Naive B cell (primary cell): ENCODE results near the gene NF2. TPM values are rescaled to one million over a fixed set of nuclear protein-coding genes. Genes with fewer than 3 reads are reported as not detected.

Experiments
- ATAC-seq, 2 donors: fragments of 150-1000 bp; cut with Tn5 transposase; 2 replicates each; pipeline ENCODE4 v1.10.0; 2021; ENCODE audit warnings: low read depth in 2 of 2, mild to moderate bottlenecking in 2 of 2, moderate library complexity in 2 of 2
- DNase-seq: peaks from one replicate; pipeline ENCODE4 v3.0.0; 2022
- H3K27ac Mint-ChIP-seq, 6 donors: one replicate each; pipeline ENCODE4 v1.8.0; 2020 to 2022; ENCODE audit warnings: mild to moderate bottlenecking in 6 of 6, mixed read lengths in 6 of 6, moderate library complexity in 5 of 6, inconsistent platforms in 2 of 6
- H3K27me3 Mint-ChIP-seq, 3 donors: one replicate each; pipeline ENCODE4 v1.8.0; 2021 to 2022; ENCODE audit warnings: mixed read lengths in 3 of 3, mild to moderate bottlenecking in 1 of 3
- H3K36me3 Mint-ChIP-seq, 2 donors: one replicate each; pipeline ENCODE4 v1.8.0; 2020 to 2022; ENCODE audit warnings: mixed read lengths in 2 of 2, inconsistent platforms in 1 of 2, mild to moderate bottlenecking in 1 of 2
- H3K4me1 Mint-ChIP-seq, 3 donors: one replicate each; pipeline ENCODE4 v1.8.0; 2020 to 2022; ENCODE audit warnings: mixed read lengths in 3 of 3, inconsistent platforms in 1 of 3, mild to moderate bottlenecking in 1 of 3, moderate library complexity in 1 of 3
- H3K4me3 Mint-ChIP-seq, 8 donors: one replicate each; pipeline ENCODE4 v1.8.0; 2020 to 2022; ENCODE audit warnings: mild to moderate bottlenecking in 8 of 8, mixed read lengths in 8 of 8, moderate library complexity in 8 of 8, inconsistent platforms in 2 of 8
- H3K9me3 Mint-ChIP-seq, 7 donors: one replicate each; pipeline ENCODE4 v1.8.0; 2020 to 2022; ENCODE audit warnings: mixed read lengths in 7 of 7, mild to moderate bottlenecking in 5 of 7, inconsistent platforms in 2 of 7, moderate library complexity in 1 of 7
- polyA plus RNA-seq, 6 donors: library from polyadenylated mRNA; unstranded; fragments of 300-500 nt; fragmentation: Illumina TruSeq; gene quantifications; one replicate each; pipeline ENCODE4 v1.2.3, GENCODE V29; 2021; ENCODE audit warnings: low read depth in 6 of 6

NF2 gene
- polyA plus RNA-seq, 6 donors from 2014 or later, result 6.5 to 23.7 (median 20.0) TPM

DNA sequence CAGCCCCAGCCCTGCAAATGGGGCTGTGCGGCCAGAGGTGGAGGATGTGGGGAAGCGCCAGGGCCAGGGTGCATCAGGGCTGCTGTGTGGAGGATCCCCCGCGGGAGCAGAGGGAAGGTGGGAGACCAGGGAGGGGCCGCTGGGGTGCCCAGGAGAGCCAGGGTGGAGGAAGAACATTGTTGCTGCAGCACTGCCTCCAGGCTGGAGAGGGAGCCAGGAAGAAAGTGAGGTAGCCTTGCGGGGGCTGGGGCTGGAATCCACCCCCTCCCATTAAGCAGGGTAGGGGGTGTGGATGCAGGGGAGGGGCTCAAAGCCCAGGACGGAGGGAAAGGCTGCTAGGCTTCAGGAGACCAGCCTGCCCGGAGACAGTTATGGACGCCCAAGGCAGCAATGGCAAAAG lies 131.4 kb downstream of the NF2 start:
- Mint-ChIP-seq H3K9me3 (no peaks in the 10 kb centered on the region), H3K4me3 (no peak overlapping the region), H3K27ac (peak overlapping the region in 1 of 6 donors; percentile 67), H3K27me3 (no peaks in the 10 kb centered on the region), H3K4me1 (peaks cover 8 to 15% (median 9%) of the 10 kb centered on the region in 3 donors), H3K36me3 (peaks cover 8 to 10% of the 10 kb centered on the region in 2 donors)
- no peak for ATAC-seq
- DNase-seq, result no peak

DNA sequence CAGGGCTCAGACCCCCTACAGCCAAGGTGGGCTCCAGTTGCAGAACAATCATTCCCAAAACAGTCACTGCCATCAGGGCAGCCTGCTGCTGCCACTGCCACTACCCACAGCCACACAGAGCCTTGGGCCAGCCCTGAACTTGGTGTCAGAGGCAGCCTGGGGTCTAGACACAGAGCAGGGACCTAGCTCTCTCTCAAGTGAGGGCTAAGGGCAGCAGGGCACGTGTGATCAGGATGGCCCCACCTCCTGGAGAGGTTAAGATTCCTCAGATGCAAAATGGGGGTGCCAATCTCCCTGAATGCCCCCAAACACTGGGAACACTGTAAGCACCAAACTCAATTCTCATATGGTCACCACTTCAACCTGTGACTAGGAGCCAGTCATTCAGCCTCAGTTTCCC lies 132.0 kb downstream of the NF2 start:
- no peak overlapping the region for H3K4me3 Mint-ChIP-seq
- ATAC-seq (no peak), DNase-seq (no peak)
- peak overlapping the region in 1 of 6 donors; percentile 56 for H3K27ac Mint-ChIP-seq
- no peaks in the 10 kb centered on the region for H3K9me3 Mint-ChIP-seq
- H3K4me1 Mint-ChIP-seq, result peaks cover 8 to 15% (median 9%) of the 10 kb centered on the region in 3 donors
- no peaks in the 10 kb centered on the region for H3K27me3 Mint-ChIP-seq
- peaks cover 8 to 10% of the 10 kb centered on the region in 2 donors for H3K36me3 Mint-ChIP-seq

DNA sequence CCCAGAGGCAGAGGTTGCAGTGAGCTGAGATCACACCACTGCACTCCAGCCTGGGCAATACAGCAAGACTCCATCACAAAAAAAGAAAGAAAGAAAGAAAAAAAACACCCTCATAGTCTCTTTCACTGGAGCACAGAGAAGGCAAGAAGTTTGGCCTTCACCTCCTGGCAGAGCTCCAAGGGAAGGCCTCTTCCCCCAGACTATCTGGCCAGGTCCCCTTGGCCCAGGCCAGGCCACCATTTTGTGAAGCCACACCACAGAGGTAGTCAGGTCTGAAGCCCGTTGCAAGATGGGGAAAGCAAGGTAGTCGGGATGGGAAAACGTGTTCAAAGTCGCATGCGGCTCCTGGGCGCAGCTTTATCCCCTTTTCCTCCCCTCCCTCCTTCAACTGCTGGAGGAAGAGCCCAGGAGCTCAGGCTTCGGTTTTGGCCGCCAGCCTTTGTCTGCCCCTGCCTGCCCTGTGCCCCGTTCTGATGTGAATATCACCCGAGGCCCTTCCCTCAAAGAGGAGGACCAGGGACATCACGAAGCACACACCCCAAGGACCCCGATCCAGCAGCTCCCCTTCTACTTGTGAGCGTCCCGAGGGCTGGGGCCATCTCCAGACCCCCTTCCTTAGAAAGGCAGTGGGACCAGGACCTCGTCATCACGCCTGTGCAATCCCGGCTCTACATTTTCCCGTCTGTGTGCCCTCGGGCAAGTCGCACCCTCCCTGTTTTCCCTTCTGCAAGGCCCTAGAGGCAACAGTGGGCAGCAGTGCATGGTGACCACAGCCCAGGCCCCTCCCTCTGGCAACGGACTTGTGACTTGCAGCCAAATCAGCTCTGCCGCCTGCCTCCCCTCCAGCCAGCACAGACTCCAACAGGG lies 134.1 kb downstream of the NF2 start:
- DNase-seq, result no peak
- no peak for ATAC-seq
- Mint-ChIP-seq H3K4me3 (no peak overlapping the region), H3K4me1 (peaks cover 8 to 15% (median 9%) of the 10 kb centered on the region in 3 donors), H3K9me3 (no peaks in the 10 kb centered on the region), H3K27me3 (no peaks in the 10 kb centered on the region), H3K36me3 (peaks cover 10 to 21% of the 10 kb centered on the region in 2 donors), H3K27ac (no peak overlapping the region)

DNA sequence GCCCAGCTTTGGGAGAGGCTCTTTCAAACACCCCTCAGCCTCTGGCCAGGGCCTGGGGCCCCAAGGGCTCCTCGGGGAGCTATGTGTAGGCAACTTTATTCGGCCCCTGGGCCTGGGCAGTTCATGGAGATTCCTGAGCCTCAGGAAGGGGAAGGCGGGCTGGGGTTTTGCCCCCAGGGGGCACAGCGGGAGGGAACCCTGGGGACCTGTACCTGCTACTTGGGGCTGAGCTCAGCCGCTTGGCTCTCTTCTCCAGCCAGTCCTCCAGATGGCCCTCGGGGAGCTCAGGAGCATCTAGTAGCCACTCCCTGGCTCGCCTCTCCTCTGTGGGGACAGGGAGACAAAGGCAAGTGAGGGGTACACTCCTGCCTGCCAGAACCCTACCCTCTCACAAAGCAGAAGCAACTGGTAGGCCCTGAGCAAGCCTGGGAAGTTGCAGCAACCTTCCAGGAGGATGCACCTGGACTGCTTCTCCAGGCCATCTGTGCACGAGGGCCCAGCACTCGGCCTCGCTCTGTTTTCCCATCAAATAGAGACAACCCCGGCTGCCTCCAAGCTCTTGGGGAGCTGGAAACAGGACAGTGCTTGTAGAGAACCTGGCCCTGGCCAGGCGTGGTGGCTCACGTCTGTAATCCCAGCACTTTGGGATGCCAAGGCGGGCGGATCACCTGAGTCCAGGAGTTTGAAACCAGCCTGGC lies 134.8 kb downstream of the NF2 start:
- Mint-ChIP-seq H3K4me3 (no peak overlapping the region), H3K36me3 (peaks cover 10 to 21% of the 10 kb centered on the region in 2 donors), H3K9me3 (no peaks in the 10 kb centered on the region), H3K27me3 (no peaks in the 10 kb centered on the region), H3K4me1 (peaks cover 8 to 15% (median 9%) of the 10 kb centered on the region in 3 donors), H3K27ac (no peak overlapping the region)
- ATAC-seq (no peak), DNase-seq (no peak)

DNA sequence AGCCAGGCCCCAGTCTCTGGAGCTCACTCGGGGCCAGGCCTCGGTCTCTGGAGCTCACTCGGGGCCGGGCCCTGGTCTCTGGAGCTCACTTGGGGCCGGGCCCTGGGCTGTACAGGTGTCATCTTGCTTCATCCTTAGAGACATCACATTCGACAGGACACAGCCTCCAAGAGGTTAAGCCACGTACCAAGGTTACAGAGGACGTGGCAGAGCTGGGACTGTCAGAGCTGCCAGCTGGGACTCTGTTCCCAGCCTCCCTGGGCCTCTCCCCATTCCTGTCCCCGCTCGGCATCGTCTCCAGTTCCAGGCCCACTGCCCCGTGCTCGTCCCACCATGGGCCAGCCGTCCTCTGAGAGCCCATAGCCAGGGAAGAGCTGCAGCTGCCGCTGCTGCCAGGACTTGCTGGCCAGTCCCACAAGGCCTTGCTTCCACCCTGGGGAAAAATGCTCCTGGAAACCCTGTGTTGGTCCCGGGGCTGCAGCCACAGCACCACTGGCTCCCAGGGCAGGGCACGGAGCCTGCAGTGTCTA lies 136.0 kb downstream of the NF2 start:
- Mint-ChIP-seq H3K36me3 (peaks cover 10 to 21% of the 10 kb centered on the region in 2 donors), H3K27ac (no peak overlapping the region), H3K9me3 (no peaks in the 10 kb centered on the region), H3K27me3 (no peaks in the 10 kb centered on the region), H3K4me3 (no peak overlapping the region), H3K4me1 (peaks cover 1 to 8% (median 2%) of the 10 kb centered on the region in 3 donors)
- no peak for DNase-seq
- no peak for ATAC-seq

DNA sequence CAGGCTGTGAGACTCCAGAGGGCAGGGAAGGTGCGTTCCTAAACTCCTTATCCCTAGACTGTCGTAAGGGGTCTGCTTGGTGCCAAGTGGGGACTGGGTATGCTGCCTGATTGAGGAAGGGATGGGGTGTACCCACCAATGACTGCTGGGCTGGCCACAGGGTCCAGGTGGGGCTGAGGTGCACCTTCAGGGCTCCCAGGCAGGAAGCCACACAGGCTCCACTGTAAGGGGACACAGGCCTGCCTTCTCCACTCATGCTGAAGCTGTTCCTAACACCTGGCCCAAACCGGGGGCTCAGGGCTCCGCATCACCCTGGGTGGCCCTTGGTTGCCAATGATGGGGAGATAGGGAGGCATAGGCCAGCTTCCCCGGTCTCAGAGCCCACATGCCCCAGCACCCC lies 136.8 kb downstream of the NF2 start:
- Mint-ChIP-seq H3K27me3 (no peaks in the 10 kb centered on the region), H3K27ac (no peak overlapping the region), H3K9me3 (no peaks in the 10 kb centered on the region), H3K4me1 (no peaks in the 10 kb centered on the region), H3K36me3 (peaks cover 14 to 21% of the 10 kb centered on the region in 2 donors), H3K4me3 (no peak overlapping the region)
- no peak for ATAC-seq
- no peak for DNase-seq

DNA sequence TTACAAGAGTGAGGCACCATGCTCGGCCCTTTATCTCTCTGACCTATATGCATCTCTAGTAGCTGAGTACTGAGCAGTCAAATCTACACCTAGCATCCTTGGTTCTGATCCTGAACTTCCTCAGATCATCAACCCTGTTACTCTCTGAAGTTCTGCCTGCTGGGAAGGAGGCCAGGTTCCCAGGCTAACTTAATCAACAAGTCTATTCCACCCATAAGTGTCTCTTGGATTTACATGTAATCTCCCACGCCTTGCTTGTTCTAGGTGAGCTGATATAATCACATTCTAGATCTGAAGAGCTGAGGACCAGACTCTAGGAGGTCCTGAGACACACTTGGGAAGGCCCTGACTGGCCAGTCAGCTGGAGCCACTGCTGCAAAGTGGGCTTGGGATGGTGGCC lies 138.5 kb downstream of the NF2 start:
- no peak overlapping the region for H3K4me3 Mint-ChIP-seq
- H3K4me1 Mint-ChIP-seq, result no peaks in the 10 kb centered on the region
- H3K27me3 Mint-ChIP-seq, result no peaks in the 10 kb centered on the region
- DNase-seq (no peak), ATAC-seq (no peak)
- no peaks in the 10 kb centered on the region for H3K9me3 Mint-ChIP-seq
- no peak overlapping the region for H3K27ac Mint-ChIP-seq
- peaks cover 21 to 22% of the 10 kb centered on the region in 2 donors for H3K36me3 Mint-ChIP-seq

DNA sequence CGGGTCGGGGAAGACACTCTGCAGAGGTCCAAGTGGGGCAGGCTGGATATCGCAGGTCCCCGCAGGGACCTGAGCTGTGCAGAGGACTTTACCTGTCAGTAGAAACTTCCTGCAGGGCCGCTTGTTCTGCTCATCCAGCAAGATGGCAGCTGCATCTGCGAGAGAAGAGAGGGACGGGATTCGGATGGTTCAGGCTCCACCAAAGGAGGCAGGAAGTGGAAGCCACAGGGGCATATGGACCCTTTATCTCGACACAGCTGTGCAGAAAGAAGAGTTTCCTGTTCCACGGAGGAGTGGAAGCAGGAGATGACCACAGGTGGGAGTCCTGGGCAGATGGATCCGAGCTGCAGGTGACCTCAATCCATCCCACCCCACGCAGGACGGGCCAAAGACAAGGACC lies 138.9 kb downstream of the NF2 start:
- Mint-ChIP-seq H3K9me3 (no peaks in the 10 kb centered on the region), H3K27ac (no peak overlapping the region), H3K4me1 (no peaks in the 10 kb centered on the region), H3K36me3 (peaks cover 18 to 21% of the 10 kb centered on the region in 2 donors), H3K27me3 (no peaks in the 10 kb centered on the region), H3K4me3 (no peak overlapping the region)
- ATAC-seq (no peak), DNase-seq (no peak)

DNA sequence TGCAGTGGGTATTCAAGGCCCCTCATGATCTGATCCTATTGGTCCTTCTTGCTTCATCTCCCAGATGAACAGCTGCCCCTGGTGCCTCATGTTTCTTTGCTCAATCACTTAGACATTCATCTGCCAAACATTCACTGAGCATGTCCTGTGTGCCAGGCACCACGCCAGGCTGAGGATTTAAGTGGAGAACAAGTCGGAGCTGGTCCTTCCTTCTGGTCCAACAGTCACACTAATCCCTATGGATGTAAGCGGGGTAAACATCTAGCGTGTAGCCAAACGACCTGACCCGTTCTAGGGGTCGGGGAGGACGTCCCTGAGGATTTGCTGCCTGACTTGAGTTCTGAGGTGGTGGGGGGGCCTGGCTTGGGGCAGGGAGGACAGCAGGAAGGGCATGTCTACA lies 141.5 kb downstream of the NF2 start:
- DNase-seq, result no peak
- peaks cover 13 to 26% of the 10 kb centered on the region in 2 donors for H3K36me3 Mint-ChIP-seq
- no peak overlapping the region for H3K27ac Mint-ChIP-seq

DNA sequence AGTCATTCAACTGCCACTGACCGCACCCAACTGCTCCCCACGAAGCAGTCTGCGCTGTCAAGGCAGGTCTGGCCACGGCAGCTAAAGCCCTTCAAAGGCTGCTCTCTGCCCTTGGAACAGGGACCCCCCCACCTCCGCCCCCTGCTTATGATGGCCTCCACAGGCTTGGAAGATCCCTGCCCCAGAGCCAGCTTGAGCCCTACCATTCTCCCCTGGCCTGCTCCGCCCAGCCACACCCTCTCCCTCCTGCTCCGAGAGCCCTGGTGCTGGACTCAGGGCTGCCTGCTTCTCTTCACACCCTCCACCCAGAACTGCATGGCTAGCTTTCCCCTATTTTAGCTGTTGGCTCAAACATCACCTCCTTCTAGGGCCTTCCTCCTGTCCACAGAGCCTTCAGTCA lies 144.4 kb downstream of the NF2 start:
- ATAC-seq, result no peak
- Mint-ChIP-seq H3K9me3 (no peaks in the 10 kb centered on the region), H3K4me1 (peaks cover 0 to 7% (median 6%) of the 10 kb centered on the region in 3 donors), H3K27me3 (no peaks in the 10 kb centered on the region), H3K4me3 (no peak overlapping the region), H3K27ac (peak overlapping the region in 1 of 6 donors; percentile 86), H3K36me3 (peaks cover 0 to 26% of the 10 kb centered on the region in 2 donors)
- DNase-seq, result no peak

More for the DNA sequence above, 141.5 kb downstream of the NF2 start:
- no peaks in the 10 kb centered on the region for H3K27me3 Mint-ChIP-seq
- ATAC-seq, result no peak
- H3K4me1 Mint-ChIP-seq, result peaks cover 0 to 6% (median 0%) of the 10 kb centered on the region in 3 donors
- no peaks in the 10 kb centered on the region for H3K9me3 Mint-ChIP-seq
- H3K4me3 Mint-ChIP-seq, result no peak overlapping the region

Other genes starting within 250 kb of the NF2 start
- 10 to 100 TPM; 27.4 to 72.0 (median 42.5) TPM for gene AP1B1, start 215.1 kb upstream of the NF2 start, polyA plus RNA-seq
- gene RFPL1, start 165.1 kb upstream of the NF2 start, polyA plus RNA-seq, result not detected
- gene NEFH, start 123.4 kb upstream of the NF2 start, polyA plus RNA-seq, result under 1 TPM in 1 of 6 donors, not detected in 5; 0.09 TPM
- 10 to 100 TPM; 18.8 to 30.1 (median 22.7) TPM for gene THOC5, start 49.9 kb upstream of the NF2 start, polyA plus RNA-seq
- 10 to 100 TPM; 38.2 to 66.8 (median 46.6) TPM for gene NIPSNAP1, start 22.5 kb upstream of the NF2 start, polyA plus RNA-seq
- under 1 TPM in 4 of 6 donors, not detected in 2; 0.08 to 0.11 (median 0.10) TPM for gene CABP7, start 116.4 kb downstream of the NF2 start, polyA plus RNA-seq
- gene ZMAT5, start 163.4 kb downstream of the NF2 start, polyA plus RNA-seq, result 10 to 100 TPM; 37.6 to 57.8 (median 47.0) TPM
- 100 to 1,000 TPM; 219 to 318 (median 274) TPM for gene UQCR10, start 163.7 kb downstream of the NF2 start, polyA plus RNA-seq
- 10 to 100 TPM; 35.1 to 70.0 (median 42.1) TPM for gene ASCC2, start 234.6 kb downstream of the NF2 start, polyA plus RNA-seq